Activated T-helper 2 cell treated with anti-CD3 and anti-CD28 coated beads, Interferon-gamma antibody, Interleukin-2, Interleukin-4, amounts not matched to agents 10 μg/mL and 5 μg/mL and 100 μg/mL, durations not matched to agents 14 hours and 24 hours and 36 hours (primary cell): ENCODE results near the gene AGPAT4. TPM values are rescaled to one million over a fixed set of nuclear protein-coding genes. Genes with fewer than 3 reads are reported as not detected.

Experiments
- DNase-seq: peaks from one replicate; pipeline ENCODE4 v3.0.0; 2021; ENCODE audit warnings: low spot score
- H3K27ac Mint-ChIP-seq: one replicate; pipeline ENCODE4 v1.8.0; 2021; ENCODE audit warnings: mixed read lengths
- H3K27me3 Mint-ChIP-seq: one replicate; pipeline ENCODE4 v1.8.0; 2021; ENCODE audit warnings: low read depth, mixed read lengths
- H3K36me3 Mint-ChIP-seq: one replicate; pipeline ENCODE4 v1.8.0; 2021; ENCODE audit warnings: low read depth, mixed read lengths
- H3K4me1 Mint-ChIP-seq: one replicate; pipeline ENCODE4 v1.8.0; 2021; ENCODE audit warnings: low read depth, mixed read lengths
- H3K4me3 Mint-ChIP-seq: one replicate; pipeline ENCODE4 v1.8.0; 2021; ENCODE audit warnings: low read depth, mild to moderate bottlenecking, moderate library complexity, mixed read lengths
- H3K9me3 Mint-ChIP-seq: one replicate; pipeline ENCODE4 v1.8.0; 2021; ENCODE audit warnings: mixed read lengths
- intact Hi-C: fragments of 100-400 bp; cut with micrococcal nuclease; formaldehyde crosslinking; loops from one replicate; pipeline ENCODE4 v1.15.1; 2023
- total RNA-seq: library from RNA; stranded (reverse); gene quantifications from 2 replicates; pipeline ENCODE4 v1.2.3, GENCODE V29; 2022

Gene AGPAT4
- total RNA-seq, 1 donor from 2014 or later, result 7.3 TPM

- intact Hi-C loops, result no loop called here
- H3K4me3 Mint-ChIP-seq, result no peak overlapping the region
- H3K36me3 Mint-ChIP-seq, result peaks cover 39% of the 10 kb centered on the region
- H3K27ac Mint-ChIP-seq, result no peak overlapping the region
- H3K9me3 Mint-ChIP-seq, result peaks cover 26% of the 10 kb centered on the region
- DNase-seq, result no peak
- no peaks in the 10 kb centered on the region for H3K4me1 Mint-ChIP-seq
- H3K27me3 Mint-ChIP-seq, result no peaks in the 10 kb centered on the region
Observed at GRCh38 chr6:161215876-161216615, 57.8 kb downstream of the AGPAT4 start.

- Mint-ChIP-seq H3K4me1 (no peaks in the 10 kb centered on the region), H3K4me3 (no peak overlapping the region), H3K36me3 (peaks cover 40% of the 10 kb centered on the region), H3K27ac (no peak overlapping the region), H3K9me3 (peaks cover 32% of the 10 kb centered on the region), H3K27me3 (no peaks in the 10 kb centered on the region)
- no peak for DNase-seq
- intact Hi-C loops, result no loop called here
Observed at GRCh38 chr6:161215193-161215592, 58.7 kb downstream of the AGPAT4 start.

- intact Hi-C loops, result no loop called here
- Mint-ChIP-seq H3K4me1 (no peaks in the 10 kb centered on the region), H3K36me3 (peaks cover 40% of the 10 kb centered on the region), H3K4me3 (no peak overlapping the region), H3K9me3 (peaks cover 34% of the 10 kb centered on the region), H3K27ac (no peak overlapping the region), H3K27me3 (no peaks in the 10 kb centered on the region)
- DNase-seq, result no peak
Observed at GRCh38 chr6:161214722-161215121, 59.1 kb downstream of the AGPAT4 start.

- no peak for DNase-seq
- no peak overlapping the region for H3K4me3 Mint-ChIP-seq
- H3K27me3 Mint-ChIP-seq, result no peaks in the 10 kb centered on the region
- no peak overlapping the region for H3K27ac Mint-ChIP-seq
- peaks cover 36% of the 10 kb centered on the region for H3K36me3 Mint-ChIP-seq
- H3K4me1 Mint-ChIP-seq, result no peaks in the 10 kb centered on the region
- peaks cover 34% of the 10 kb centered on the region for H3K9me3 Mint-ChIP-seq
- intact Hi-C loops, result no loop called here
Observed at GRCh38 chr6:161212902-161213301, 61.0 kb downstream of the AGPAT4 start.

GRCh38 chr6:161211380-161212035, 62.4 kb downstream of the AGPAT4 start:
- no peak for DNase-seq
- H3K27ac Mint-ChIP-seq, result no peak overlapping the region
- no peaks in the 10 kb centered on the region for H3K4me1 Mint-ChIP-seq
- no peaks in the 10 kb centered on the region for H3K27me3 Mint-ChIP-seq
- intact Hi-C loops, result no loop called here
- H3K36me3 Mint-ChIP-seq, result peaks cover 25% of the 10 kb centered on the region
- H3K4me3 Mint-ChIP-seq, result no peak overlapping the region
- peaks cover 34% of the 10 kb centered on the region for H3K9me3 Mint-ChIP-seq

GRCh38 chr6:161210857-161211256, 63.0 kb downstream of the AGPAT4 start:
- peaks cover 19% of the 10 kb centered on the region for H3K36me3 Mint-ChIP-seq
- no peak overlapping the region for H3K4me3 Mint-ChIP-seq
- no peaks in the 10 kb centered on the region for H3K27me3 Mint-ChIP-seq
- H3K4me1 Mint-ChIP-seq, result no peaks in the 10 kb centered on the region
- H3K27ac Mint-ChIP-seq, result no peak overlapping the region
- DNase-seq, result no peak
- H3K9me3 Mint-ChIP-seq, result peaks cover 33% of the 10 kb centered on the region
- intact Hi-C loops, result no loop called here

GRCh38 chr6:161207200-161207599, 66.7 kb downstream of the AGPAT4 start:
- intact Hi-C loops, result no loop called here
- peaks cover 3% of the 10 kb centered on the region for H3K36me3 Mint-ChIP-seq

GRCh38 chr6:161204866-161205557, 68.8 kb downstream of the AGPAT4 start:
- peaks cover 4% of the 10 kb centered on the region for H3K36me3 Mint-ChIP-seq
- no peaks in the 10 kb centered on the region for H3K27me3 Mint-ChIP-seq
- peaks cover under 1% of the 10 kb centered on the region for H3K9me3 Mint-ChIP-seq

More at GRCh38 chr6:161207200-161207599, 66.7 kb downstream of the AGPAT4 start:
- Mint-ChIP-seq H3K4me1 (no peaks in the 10 kb centered on the region), H3K27ac (no peak overlapping the region), H3K9me3 (peaks cover 12% of the 10 kb centered on the region), H3K27me3 (no peaks in the 10 kb centered on the region), H3K4me3 (no peak overlapping the region)
- DNase-seq, result no peak

GRCh38 chr6:161200610-161201370, 73.1 kb downstream of the AGPAT4 start:
- no peaks in the 10 kb centered on the region for H3K27me3 Mint-ChIP-seq
- DNase-seq, result no peak
- no peaks in the 10 kb centered on the region for H3K4me1 Mint-ChIP-seq

More at GRCh38 chr6:161204866-161205557, 68.8 kb downstream of the AGPAT4 start:
- Mint-ChIP-seq H3K4me1 (no peaks in the 10 kb centered on the region), H3K27ac (no peak overlapping the region), H3K4me3 (no peak overlapping the region)
- intact Hi-C loops, result no loop called here
- no peak for DNase-seq

GRCh38 chr6:161199850-161200249, 74.0 kb downstream of the AGPAT4 start:
- H3K27me3 Mint-ChIP-seq, result no peaks in the 10 kb centered on the region
- H3K36me3 Mint-ChIP-seq, result peaks cover 4% of the 10 kb centered on the region
- no peak overlapping the region for H3K27ac Mint-ChIP-seq
- no peaks in the 10 kb centered on the region for H3K9me3 Mint-ChIP-seq
- H3K4me1 Mint-ChIP-seq, result no peaks in the 10 kb centered on the region
- intact Hi-C loops, result no loop called here
- no peak for DNase-seq
- no peak overlapping the region for H3K4me3 Mint-ChIP-seq

More at GRCh38 chr6:161200610-161201370, 73.1 kb downstream of the AGPAT4 start:
- no peak overlapping the region for H3K4me3 Mint-ChIP-seq
- H3K36me3 Mint-ChIP-seq, result peaks cover 4% of the 10 kb centered on the region
- intact Hi-C loops, result no loop called here
- H3K9me3 Mint-ChIP-seq, result no peaks in the 10 kb centered on the region
- no peak overlapping the region for H3K27ac Mint-ChIP-seq

- Mint-ChIP-seq H3K9me3 (no peaks in the 10 kb centered on the region), H3K27ac (no peak overlapping the region)
- intact Hi-C loops, result no loop called here
Observed at GRCh38 chr6:161198783-161199460, 74.9 kb downstream of the AGPAT4 start.

GRCh38 chr6:161198176-161198575, 75.7 kb downstream of the AGPAT4 start:
- intact Hi-C loops, result no loop called here
- no peaks in the 10 kb centered on the region for H3K4me1 Mint-ChIP-seq
- peaks cover under 1% of the 10 kb centered on the region for H3K9me3 Mint-ChIP-seq

More at GRCh38 chr6:161198783-161199460, 74.9 kb downstream of the AGPAT4 start:
- DNase-seq, result no peak
- Mint-ChIP-seq H3K4me1 (no peaks in the 10 kb centered on the region), H3K36me3 (peaks cover 4% of the 10 kb centered on the region), H3K4me3 (no peak overlapping the region), H3K27me3 (no peaks in the 10 kb centered on the region)

More at GRCh38 chr6:161198176-161198575, 75.7 kb downstream of the AGPAT4 start:
- DNase-seq, result no peak
- Mint-ChIP-seq H3K36me3 (peaks cover 4% of the 10 kb centered on the region), H3K4me3 (no peak overlapping the region), H3K27ac (no peak overlapping the region), H3K27me3 (no peaks in the 10 kb centered on the region)
